HG03439 (cell line): Measurements from ENCODE around the gene FCHSD2.
"Not testable (repeated sequence)": the region's sequence is repeated elsewhere in the genome, so short reads cannot be mapped to it uniquely, and the experiment has no call there.

Experiments
- ATAC-seq: cut with Tn5 transposase; IDR thresholded peaks from one replicate; pipeline ENCODE4 v1.9.1; 2021; ENCODE audit warnings: mild to moderate bottlenecking, moderate library complexity; ENCODE audit not compliant: unreplicated experiment

Gene FCHSD2

GRCh38 chr11:72850832-72851231, 291.3 kb downstream of the FCHSD2 start:
- ATAC-seq = no peak

- no peak for ATAC-seq
These were observed 293.2 kb downstream of the FCHSD2 start for GRCh38 chr11:72848846-72849466.

DNA sequence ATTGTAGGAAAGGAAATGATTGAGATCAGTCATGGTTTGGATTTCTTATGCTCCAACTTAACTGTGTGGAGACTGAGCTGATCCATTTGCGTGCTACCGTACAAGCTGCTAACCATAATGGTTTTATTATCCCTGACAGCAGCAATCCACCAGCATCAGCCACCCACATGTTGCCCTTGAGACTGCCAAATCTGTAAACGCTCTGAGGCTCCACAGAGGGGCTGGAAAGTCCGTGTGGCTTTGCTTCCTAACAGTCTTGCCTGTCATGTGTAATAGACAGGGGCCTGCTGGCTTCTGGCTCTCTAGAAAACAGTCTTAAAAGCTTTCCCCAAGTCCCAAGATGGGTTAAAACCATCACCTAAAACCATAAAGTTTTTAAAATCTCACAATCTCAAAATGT, 297.8 kb downstream of the FCHSD2 start:
- no peak for ATAC-seq

- ATAC-seq = no peak
These were observed 299.3 kb downstream of the FCHSD2 start for GRCh38 chr11:72842653-72843330.

GRCh38 chr11:72842126-72842525, 300.0 kb downstream of the FCHSD2 start:
- ATAC-seq = no peak

DNA sequence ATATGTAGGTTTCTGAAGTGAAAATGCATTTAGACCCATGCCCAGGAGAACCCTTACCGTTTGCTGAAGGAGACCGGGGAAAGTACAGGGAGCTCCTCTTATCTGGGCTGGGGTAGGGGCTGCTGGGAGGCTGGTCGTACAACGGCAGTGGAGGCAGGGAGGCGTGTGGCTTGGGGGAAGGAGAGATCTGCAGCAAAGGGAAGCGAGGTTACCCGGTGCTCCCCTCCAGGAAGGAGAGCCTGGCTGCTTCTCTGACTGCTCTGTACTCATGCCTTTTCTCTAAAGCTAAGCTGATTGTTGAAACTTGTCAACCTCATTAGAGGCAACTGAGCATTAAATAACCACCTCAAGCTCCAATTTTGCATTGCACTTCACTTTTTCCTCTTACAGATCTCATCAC, 300.7 kb downstream of the FCHSD2 start:
- no peak for ATAC-seq

- no peak for ATAC-seq
These were observed 301.3 kb downstream of the FCHSD2 start for GRCh38 chr11:72840780-72841179.

GRCh38 chr11:72838691-72839305, 303.3 kb downstream of the FCHSD2 start:
- ATAC-seq = no peak

DNA sequence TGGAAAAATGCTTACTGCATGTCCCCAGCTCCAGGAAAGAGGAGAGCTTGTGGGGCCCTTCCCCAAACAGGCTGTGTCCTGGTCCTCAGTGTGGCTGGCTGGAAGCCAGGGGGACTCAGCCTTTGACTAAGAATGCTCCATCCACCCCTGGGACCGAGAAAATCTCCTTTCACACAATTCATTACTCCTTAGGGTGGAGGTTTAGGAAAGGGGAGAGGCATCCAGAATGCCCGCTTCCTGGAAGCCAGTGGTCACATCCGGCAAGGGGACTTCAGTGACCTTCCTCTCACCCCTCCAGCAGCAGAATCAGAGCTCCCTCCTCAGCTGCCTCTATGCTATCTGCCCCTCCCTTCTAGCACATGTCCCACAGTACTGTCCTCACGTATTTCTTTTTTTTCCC, 306.0 kb downstream of the FCHSD2 start:
- ATAC-seq = no peak

DNA sequence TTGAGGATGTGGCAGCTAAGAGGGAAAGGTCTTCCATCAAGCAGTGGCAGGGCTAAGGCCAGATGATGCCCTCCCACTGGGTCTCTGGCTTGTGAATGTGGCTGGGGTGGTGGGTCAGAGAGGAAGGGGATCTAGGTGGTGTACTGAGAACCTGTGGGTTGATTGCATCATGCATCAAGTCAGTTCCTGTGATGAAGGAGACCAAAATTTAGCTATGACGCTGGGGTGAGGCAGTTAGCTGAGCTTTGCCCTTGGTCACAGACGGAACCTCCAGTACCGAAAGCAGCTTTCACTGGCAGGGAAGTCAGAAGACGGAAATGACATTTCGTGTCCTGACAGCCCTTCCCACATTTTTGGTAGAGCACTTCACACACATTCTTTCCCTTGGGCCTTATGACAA, 307.2 kb downstream of the FCHSD2 start:
- ATAC-seq = no peak

DNA sequence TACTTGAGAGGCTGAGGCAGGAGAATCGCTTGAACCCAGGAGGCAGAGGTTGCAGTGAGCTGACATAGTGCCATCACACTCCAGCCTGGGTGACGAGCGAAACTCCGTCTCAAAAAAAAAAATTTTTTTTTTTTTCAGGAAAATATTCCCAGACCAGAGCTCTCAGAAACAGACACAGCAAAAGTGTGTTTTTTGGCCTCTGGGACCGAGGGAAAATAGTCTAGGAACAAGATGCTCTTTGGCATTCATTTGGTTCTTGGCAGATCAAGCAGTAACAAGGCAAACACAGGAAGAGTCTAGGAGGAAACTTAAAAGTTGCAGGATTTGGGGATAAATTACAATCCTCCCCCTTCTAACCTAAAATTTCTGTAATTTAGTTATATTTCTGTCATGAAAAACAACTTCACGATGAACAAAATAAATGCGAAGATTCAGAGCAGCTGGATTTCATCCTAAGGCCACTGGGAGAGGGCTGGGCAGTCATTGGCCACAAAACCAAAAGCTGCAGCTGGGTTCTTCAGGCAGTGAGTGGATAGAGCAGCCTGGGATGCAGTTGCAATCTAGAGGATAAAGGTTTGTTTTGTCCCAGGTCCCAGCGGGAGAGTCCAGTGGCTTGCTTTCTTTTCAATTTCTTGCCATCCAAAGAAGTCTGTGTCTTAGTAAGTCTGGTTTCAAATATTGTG, 308.2 kb downstream of the FCHSD2 start:
- no peak for ATAC-seq

- ATAC-seq = no peak
These were observed 308.9 kb downstream of the FCHSD2 start for GRCh38 chr11:72833083-72833733.

DNA sequence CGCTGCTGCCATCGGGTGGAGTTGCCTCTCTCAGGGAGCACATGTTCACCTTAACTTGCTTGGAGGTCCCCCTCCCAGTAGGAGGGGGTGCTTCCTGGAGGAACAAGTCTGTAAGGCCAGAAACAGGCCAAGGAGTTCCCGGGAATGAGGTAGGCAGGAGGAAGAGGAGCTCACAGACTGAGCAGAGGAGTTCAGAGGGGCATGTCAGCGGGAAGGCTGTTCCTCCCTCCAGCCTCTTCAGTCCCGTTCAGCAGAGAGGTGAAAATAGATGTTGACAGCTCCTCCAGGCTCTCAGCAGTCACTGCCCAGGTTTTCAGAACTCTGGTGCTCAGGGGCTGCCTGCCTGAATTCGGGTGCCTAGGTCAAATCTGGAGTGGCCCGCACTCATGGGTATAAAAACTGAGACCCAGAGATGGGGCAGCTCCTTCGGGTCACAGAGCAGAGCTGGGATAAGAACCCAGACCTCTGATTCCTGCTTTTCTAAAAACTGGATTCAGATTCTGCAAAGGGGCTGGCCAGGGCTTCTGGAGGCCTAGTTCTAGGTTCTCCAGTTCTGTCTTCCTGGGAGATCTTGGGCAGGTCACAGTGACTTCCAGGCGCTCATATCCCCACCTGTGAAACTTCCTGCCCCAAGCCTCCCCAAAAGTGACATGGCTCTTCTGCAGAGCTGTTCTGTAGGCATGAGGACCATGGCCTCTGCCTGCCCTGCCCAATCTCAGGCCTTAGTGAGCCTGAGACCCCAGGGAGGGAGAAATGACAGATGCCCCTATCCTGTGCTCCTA, 309.6 kb downstream of the FCHSD2 start:
- no peak for ATAC-seq

DNA sequence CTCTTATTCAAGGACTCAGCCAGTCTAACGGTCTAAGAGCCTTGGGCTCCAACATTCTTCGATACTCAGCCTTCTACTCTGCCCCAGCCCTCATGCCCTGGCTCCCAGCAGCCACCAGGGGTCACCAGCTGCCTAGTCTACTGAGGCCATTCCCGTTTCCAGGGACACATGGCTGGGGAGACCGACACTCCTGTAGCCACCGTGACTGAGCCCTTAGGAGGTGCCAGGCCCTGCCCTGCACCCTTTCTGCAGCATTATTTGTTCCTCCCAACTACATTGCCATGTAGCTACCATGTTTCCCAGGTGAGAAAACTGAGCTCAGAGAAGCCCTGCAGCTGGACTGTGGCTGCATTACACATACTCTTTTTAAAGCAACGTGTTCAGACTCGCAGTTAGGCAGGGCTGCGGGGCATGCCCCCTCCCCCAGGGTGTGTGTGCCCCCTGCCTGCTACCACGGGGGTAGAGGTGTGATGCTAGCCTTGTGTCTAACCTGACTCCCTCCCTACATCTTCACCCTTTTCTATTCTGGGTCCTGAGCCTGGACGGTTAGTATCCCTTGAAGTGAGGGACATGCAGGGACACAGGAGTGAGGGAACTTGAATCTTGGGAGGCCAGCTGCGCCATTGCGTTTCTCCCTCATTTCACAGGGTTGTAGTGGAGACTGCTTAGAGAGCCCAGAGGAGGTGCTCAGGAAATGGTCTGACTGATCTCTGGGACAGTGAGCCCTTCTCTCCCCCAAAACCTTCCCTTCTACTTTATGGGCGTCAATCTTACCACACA, 310.4 kb downstream of the FCHSD2 start:
- ATAC-seq = no peak

DNA sequence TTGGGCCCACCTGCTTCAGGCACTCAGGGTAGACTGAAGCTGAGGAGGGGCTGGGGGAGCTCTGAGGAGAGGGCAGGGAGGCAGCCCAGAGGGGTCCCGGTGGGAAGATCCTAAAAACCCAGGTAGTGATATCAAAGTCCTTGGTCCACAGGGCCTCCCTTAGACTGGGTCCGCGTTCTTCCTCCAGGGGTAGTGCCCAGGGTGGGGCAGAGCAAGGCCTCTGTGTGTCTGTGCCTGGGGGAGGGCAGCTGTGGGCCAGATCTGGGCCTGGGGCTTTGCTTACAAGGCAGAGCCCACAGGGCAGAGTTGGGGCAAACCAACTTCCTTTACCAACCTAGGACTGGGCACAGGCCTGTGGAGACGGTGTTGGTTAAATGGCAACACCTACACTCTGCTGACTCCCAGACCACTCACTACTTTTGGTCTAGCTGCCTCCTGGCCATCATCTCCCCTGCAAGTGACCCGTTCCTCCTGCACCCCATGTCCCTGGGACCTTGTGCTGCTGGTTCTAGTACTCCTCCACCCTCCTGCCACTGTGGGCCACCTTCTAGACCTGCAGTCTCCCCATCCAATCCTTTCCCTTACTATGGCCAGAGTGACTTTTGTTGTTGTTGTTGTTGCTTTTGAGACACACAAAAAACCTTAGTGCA, 312.1 kb downstream of the FCHSD2 start:
- no peak for ATAC-seq

DNA sequence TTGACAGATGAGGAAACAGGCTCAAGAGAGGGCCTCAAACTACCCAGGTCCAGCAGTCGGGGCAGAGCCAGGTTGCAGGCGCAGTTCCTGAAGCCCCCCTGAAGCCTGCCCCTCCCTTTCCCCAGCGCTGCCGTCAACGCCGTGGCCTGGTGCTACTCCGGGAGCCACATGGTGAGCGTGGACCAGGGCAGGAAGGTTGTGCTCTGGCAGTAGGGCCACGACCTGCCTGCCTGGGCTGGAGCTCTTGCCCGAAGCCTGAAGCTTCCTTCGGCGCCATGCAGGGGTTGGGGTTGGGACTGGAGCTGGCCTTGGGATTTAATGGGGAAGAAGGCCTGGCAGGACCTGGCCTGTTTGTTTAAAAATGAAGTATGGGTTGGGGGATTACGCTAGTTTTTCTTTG, 312.9 kb downstream of the FCHSD2 start:
- ATAC-seq = no peak

DNA sequence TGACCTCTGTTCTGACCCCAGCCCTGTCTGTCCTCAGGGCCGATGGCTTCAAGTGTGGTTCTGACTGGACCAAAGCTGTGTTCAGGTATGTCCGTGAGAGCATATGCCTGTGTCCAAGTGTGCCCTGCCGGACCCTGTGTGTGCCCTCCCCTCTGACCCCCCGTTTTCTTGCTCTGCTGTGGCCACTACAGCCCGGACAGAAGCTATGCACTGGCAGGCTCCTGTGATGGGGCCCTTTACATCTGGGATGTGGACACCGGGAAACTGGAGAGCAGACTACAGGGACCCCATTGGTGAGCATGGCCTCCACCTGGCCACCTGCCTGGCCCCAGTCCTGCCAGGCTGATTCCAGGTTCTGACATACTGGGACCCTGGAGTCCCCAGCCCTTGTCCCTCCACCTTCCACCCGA, 313.4 kb downstream of the FCHSD2 start:
- ATAC-seq = no peak

GRCh38 chr11:72828081-72828567, 314.0 kb downstream of the FCHSD2 start:
- no peak for ATAC-seq

DNA sequence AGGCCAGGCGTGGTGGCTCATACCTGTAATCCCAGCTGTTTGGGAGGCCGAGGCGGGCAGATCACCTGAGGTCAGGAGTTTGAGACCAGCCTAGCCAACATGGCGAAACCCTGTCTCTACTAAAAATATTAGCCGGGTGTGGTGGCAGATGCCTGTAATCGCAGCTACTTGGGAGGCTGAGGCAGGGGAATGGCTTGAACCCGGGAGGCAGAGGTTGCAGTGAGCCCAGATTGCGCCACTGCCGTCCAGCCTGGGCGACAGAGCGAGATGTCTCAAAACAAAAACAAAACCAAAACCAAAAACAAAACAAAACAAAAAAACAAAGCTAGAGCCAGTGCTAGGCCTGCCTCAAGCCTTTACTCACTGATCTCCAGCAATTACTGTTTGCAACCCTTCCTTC, 314.5 kb downstream of the FCHSD2 start:
- not testable (repeated sequence) for ATAC-seq
